MM.1S (cell line): ENCODE results near the gene CBX7.
A peak's percentile ranks its signal among the peaks of the same experiment; 100 is the strongest.

ENCODE experiments used
- DNase-seq: peaks from one replicate; pipeline ENCODE4 v3.0.0-alpha.2; 2015
- H2AFZ ChIP-seq: fragments of 300-600 bp; sonication (generic); 2 replicates; pipeline ENCODE4 v1.6.0; 2016; ENCODE audit warnings: antibody characterized with exemption, low read length
- H3F3A ChIP-seq: fragments of 300-600 bp; sonication (generic); 2 replicates; pipeline ENCODE4 v1.6.1; 2016; ENCODE audit warnings: mild to moderate bottlenecking, antibody characterized with exemption, low read length, moderate library complexity, mixed read lengths; ENCODE audit not compliant: insufficient read depth
- H3K27ac ChIP-seq: fragments of 300-600 bp; sonication (generic); 2 replicates; pipeline ENCODE4 v1.5.1; 2016; ENCODE audit warnings: mild to moderate bottlenecking, low read length
- H3K27me3 ChIP-seq: fragments of 300-600 bp; sonication (generic); replicated peaks from 2 replicates; pipeline ENCODE4 v1.6.0; 2016; ENCODE audit warnings: low read length; ENCODE audit not compliant: insufficient read depth
- H3K36me3 ChIP-seq: fragments of 300-600 bp; sonication (generic); replicated peaks from 2 replicates; pipeline ENCODE4 v1.6.1; 2016; ENCODE audit warnings: mild to moderate bottlenecking, low read length, mixed read lengths; ENCODE audit not compliant: insufficient read depth
- H3K4me1 ChIP-seq: fragments of 300-600 bp; sonication (generic); 2 replicates; pipeline ENCODE4 v1.6.1; 2016; ENCODE audit warnings: low read length, mixed read lengths
- H3K4me2 ChIP-seq: fragments of 300-600 bp; sonication (generic); 2 replicates; pipeline ENCODE4 v1.6.0; 2016; ENCODE audit warnings: low read depth, low read length
- H3K4me3 ChIP-seq: fragments of 300-600 bp; sonication (generic); 2 replicates; pipeline ENCODE4 v1.5.1; 2016; ENCODE audit warnings: low read length, mixed read lengths
- H3K79me2 ChIP-seq: fragments of 300-600 bp; sonication (generic); 2 replicates; pipeline ENCODE4 v1.6.1; 2016; ENCODE audit warnings: mixed run types, low read length, mixed read lengths
- H3K9ac ChIP-seq: fragments of 300-600 bp; sonication (generic); 2 replicates; pipeline ENCODE4 v1.6.1; 2016; ENCODE audit warnings: low read length, mixed read lengths
- H3K9me2 ChIP-seq: fragments of 300-600 bp; sonication (generic); replicated peaks from 2 replicates; pipeline ENCODE4 v1.6.1; 2016; ENCODE audit warnings: mild to moderate bottlenecking, low read length, mixed read lengths; ENCODE audit not compliant: insufficient read depth
- H3K9me3 ChIP-seq: fragments of 300-600 bp; sonication (generic); replicated peaks from 2 replicates; pipeline ENCODE4 v1.6.1; 2016; ENCODE audit warnings: mild to moderate bottlenecking, low read length, mixed read lengths; ENCODE audit not compliant: insufficient read depth
- H4K20me1 ChIP-seq: fragments of 300-600 bp; sonication (generic); 2 replicates; pipeline ENCODE4 v1.6.1; 2016; ENCODE audit warnings: mild to moderate bottlenecking, low read length, moderate library complexity, mixed read lengths; ENCODE audit not compliant: insufficient read depth
- EZH2 ChIP-seq: fragments of 300-600 bp; sonication (generic); optimal IDR thresholded peaks from 2 replicates; pipeline ENCODE3; 2017; ENCODE audit warnings: low read depth, mild to moderate bottlenecking, antibody characterized with exemption, low read length, mixed read lengths
- EZH2phosphoT487 ChIP-seq: fragments of 300-600 bp; sonication (generic); IDR thresholded peaks from 2 replicates; pipeline ENCODE4 v1.6.1; 2018; ENCODE audit warnings: antibody characterized with exemption, low read length
- TF ChIP-seq, protein P1 (sequence below): fragments of 300-600 bp; sonication (generic); IDR thresholded peaks from 2 replicates; pipeline ENCODE4 v1.5.1; 2016; ENCODE audit warnings: antibody characterized with exemption, low read length, mixed read lengths

CBX7 gene

DNA sequence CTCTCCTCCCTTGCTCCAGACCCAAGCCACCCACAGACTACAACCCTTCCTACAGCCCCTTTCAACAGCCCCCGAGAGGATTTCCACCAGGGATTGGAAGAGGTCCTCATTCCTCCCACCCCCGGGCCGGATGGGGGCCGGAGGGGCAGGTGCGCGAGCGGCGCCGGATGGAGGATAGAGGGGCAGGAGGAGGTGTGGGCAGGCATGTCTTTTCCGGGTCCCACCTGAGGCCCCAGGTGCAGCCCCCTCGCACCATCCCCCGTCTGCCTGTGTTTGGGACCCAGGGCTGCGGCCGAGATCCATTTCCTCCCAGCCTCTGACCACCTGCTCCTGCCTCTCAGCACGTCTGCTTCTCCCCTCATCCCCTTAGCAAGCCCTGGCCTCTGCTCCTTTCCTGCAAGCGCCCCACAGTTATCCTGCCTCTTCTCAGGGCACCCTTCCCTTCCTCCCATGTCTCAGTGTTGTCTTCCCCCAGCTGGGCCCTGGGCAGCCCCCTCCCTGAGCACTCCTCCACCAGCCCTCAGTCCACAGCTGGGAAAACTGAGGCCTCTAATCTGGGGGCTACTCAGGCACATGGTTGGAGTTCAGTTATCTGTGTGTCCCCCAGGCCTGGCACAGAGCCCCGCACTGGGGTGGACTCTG is 19.3 kb upstream of the CBX7 start:
- Histone ChIP-seq H3K4me1 (peaks cover 6% of the 10 kb centered on the region), H3K27ac (no peak overlapping the region), H3K79me2 (no peaks in the 10 kb centered on the region), H3K4me2 (peak overlapping the region; percentile 67; the same call in 1 of the 2 replicates), H2AFZ (peak overlapping the region; percentile 88), H3F3A (no peaks in the 10 kb centered on the region), H3K9me3 (no peaks in the 10 kb centered on the region), H3K9me2 (no peaks in the 10 kb centered on the region), H4K20me1 (no peaks in the 10 kb centered on the region), H3K27me3 (no peaks in the 10 kb centered on the region), H3K9ac (peak overlapping the region; percentile 43; the same call in 1 of the 2 replicates), H3K4me3 (no peak overlapping the region), H3K36me3 (no peaks in the 10 kb centered on the region)
- TF ChIP-seq, protein P1, sequence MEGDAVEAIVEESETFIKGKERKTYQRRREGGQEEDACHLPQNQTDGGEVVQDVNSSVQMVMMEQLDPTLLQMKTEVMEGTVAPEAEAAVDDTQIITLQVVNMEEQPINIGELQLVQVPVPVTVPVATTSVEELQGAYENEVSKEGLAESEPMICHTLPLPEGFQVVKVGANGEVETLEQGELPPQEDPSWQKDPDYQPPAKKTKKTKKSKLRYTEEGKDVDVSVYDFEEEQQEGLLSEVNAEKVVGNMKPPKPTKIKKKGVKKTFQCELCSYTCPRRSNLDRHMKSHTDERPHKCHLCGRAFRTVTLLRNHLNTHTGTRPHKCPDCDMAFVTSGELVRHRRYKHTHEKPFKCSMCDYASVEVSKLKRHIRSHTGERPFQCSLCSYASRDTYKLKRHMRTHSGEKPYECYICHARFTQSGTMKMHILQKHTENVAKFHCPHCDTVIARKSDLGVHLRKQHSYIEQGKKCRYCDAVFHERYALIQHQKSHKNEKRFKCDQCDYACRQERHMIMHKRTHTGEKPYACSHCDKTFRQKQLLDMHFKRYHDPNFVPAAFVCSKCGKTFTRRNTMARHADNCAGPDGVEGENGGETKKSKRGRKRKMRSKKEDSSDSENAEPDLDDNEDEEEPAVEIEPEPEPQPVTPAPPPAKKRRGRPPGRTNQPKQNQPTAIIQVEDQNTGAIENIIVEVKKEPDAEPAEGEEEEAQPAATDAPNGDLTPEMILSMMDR, result no peak
- TF ChIP-seq EZH2phosphoT487 (no peak), EZH2 (no peak)
- no peak for DNase-seq

GRCh38 chr22:39170825-39171622 is 18.5 kb upstream of the CBX7 start:
- no peaks in the 10 kb centered on the region for H3K36me3 ChIP-seq
- H2AFZ ChIP-seq, result peak overlapping the region; percentile 88
- H3K27me3 ChIP-seq, result no peaks in the 10 kb centered on the region
- peak overlapping the region; percentile 43; the same call in 1 of the 2 replicates for H3K9ac ChIP-seq
- no peaks in the 10 kb centered on the region for H3K9me2 ChIP-seq
- peak; percentile 76 for DNase-seq
- peaks cover 6% of the 10 kb centered on the region for H3K4me1 ChIP-seq
- peak overlapping the region; percentile 67 for H3K4me2 ChIP-seq
- H3K27ac ChIP-seq, result peak overlapping the region; percentile 12; the same call in 1 of the 2 replicates
- no peaks in the 10 kb centered on the region for H4K20me1 ChIP-seq
- H3K4me3 ChIP-seq, result peak overlapping the region; percentile 53
- no peaks in the 10 kb centered on the region for H3F3A ChIP-seq
- no peaks in the 10 kb centered on the region for H3K9me3 ChIP-seq
- no peak for TF ChIP-seq EZH2phosphoT487
- TF ChIP-seq, protein P1, result peak; percentile 90
- no peak for TF ChIP-seq EZH2
- H3K79me2 ChIP-seq, result no peaks in the 10 kb centered on the region

DNA sequence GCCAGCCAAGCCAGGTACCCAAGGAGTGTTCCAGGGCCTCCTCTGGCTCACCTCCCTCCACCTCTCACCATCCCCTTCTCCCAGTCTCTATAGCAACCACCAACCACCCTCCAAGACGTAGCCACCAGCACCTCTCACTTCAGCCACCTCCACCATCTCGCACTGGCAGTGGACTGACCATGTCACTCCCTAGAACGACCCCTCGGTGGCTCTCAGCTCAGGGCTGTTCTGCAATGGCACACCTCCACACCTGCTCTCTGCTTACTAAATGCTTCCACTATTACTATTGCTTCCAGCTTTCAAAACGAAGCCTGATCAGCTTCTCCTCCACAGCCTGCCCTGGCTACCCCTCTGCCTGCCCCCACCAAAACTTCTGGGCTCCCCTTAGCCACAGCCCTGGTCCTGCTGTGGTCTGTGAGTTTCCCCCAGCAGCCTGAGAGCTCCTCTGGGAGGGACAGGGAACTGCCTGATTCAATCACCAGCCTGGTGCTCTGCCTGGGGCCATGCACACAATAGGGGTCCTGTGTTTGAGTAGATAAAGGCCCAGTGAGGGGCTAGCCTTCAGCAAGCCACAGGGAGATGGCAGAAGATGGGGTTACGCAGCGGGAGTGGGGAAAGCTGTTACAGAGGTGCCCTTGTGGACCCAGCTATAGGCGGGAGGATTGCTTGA is 17.5 kb upstream of the CBX7 start:
- DNase-seq, result no peak
- Histone ChIP-seq H3K9me2 (no peaks in the 10 kb centered on the region), H4K20me1 (no peaks in the 10 kb centered on the region), H3F3A (no peaks in the 10 kb centered on the region), H3K79me2 (no peaks in the 10 kb centered on the region), H3K27ac (no peak overlapping the region), H2AFZ (no peak overlapping the region), H3K9ac (no peak overlapping the region), H3K4me1 (peaks cover 6% of the 10 kb centered on the region), H3K9me3 (no peaks in the 10 kb centered on the region), H3K27me3 (no peaks in the 10 kb centered on the region), H3K36me3 (no peaks in the 10 kb centered on the region), H3K4me2 (no peak overlapping the region), H3K4me3 (no peak overlapping the region)
- TF ChIP-seq, protein P1, result no peak
- TF ChIP-seq EZH2phosphoT487 (no peak), EZH2 (no peak)
